Measurements from ENCODE around the gene FBXL7.

DNA sequence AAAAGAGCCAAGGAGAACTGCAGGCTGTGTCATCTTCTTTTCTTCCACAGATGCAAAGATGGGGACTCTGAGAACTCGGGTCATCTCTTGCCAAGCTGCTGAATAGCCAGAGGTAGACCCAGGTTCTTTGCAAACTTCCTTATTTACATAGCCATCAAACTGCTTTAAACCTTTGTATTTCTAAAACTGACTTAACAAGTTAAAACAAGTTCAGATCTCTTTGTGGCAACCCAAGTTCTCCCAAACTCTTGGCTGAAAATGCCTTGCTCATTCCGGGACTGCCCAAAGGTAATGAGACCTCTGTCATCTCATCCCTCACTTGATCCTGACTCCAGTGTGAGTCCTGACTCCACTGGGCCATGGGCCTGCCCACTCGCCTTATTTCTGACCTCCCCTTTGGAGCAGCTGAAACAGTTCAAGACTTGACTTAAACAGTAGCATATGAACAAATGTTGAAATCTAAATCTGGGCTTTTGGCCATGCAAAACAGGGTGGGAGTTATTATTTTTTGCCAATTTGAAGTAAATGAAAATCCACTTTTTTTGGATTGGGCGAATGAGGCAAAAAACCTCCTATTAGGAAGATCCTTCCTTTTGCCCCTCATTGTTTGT is 50.6 kb downstream of the FBXL7 start:
- TF ChIP-seq CTCF (IDR thresholded peaks at IDR 0.05) (no peak), POLR2AphosphoS5 (IDR thresholded peaks at IDR 0.05) (no peak), POLR2A (IDR thresholded peaks at IDR 0.05) (no peak)
